Trophoblast cell (in vitro differentiated cells and primary cell): Measurements from ENCODE around the gene GRID1.

Source experiments
- DNase-seq, 2 donors: peaks; one replicate each; pipeline ENCODE4 v3.0.0-alpha.2; 2016
- H2AFZ ChIP-seq: 2 replicates; pipeline ENCODE4 v1.6.1; 2013; ENCODE audit warnings: low read length, moderate library complexity, mild to moderate bottlenecking; ENCODE audit not compliant: insufficient read depth, poor library complexity
- H2AK5ac ChIP-seq: 2 replicates; pipeline ENCODE4 v1.6.1; 2013; ENCODE audit warnings: mild to moderate bottlenecking, low read length
- H2BK120ac ChIP-seq: 2 replicates; pipeline ENCODE4 v1.6.1; 2013; ENCODE audit warnings: low read length, mild to moderate bottlenecking, moderate library complexity; ENCODE audit not compliant: insufficient read depth, poor library complexity
- H2BK12ac ChIP-seq: 2 replicates; pipeline ENCODE4 v1.6.1; 2013; ENCODE audit warnings: mild to moderate bottlenecking, low read length, moderate library complexity
- H2BK5ac ChIP-seq: 2 replicates; pipeline ENCODE4 v1.6.1; 2013; ENCODE audit warnings: low read length, low read depth, moderate library complexity, mild to moderate bottlenecking; ENCODE audit not compliant: poor library complexity
- H3K14ac ChIP-seq: 2 replicates; pipeline ENCODE4 v1.6.1; 2013; ENCODE audit warnings: mild to moderate bottlenecking, low read length
- H3K18ac ChIP-seq: 2 replicates; pipeline ENCODE4 v1.6.1; 2013; ENCODE audit warnings: mild to moderate bottlenecking, low read length
- H3K23ac ChIP-seq: 2 replicates; pipeline ENCODE4 v1.6.1; 2013; ENCODE audit warnings: low read length
- H3K27ac ChIP-seq: 2 replicates; pipeline ENCODE4 v1.5.1; 2013; ENCODE audit warnings: low read depth, mild to moderate bottlenecking, inconsistent platforms, low read length, moderate library complexity
- H3K27me3 ChIP-seq: 2 replicates; pipeline ENCODE4 v1.6.1; 2013; ENCODE audit warnings: inconsistent platforms, mild to moderate bottlenecking, low read length, moderate library complexity; ENCODE audit not compliant: insufficient read depth
- H3K36me3 ChIP-seq, 2 experiments: 1 replicate in 1 of 2; 2 replicates in 1 of 2; pipeline ENCODE4 v1.6.1; 2013; ENCODE audit warnings: low read length in 2 of 2, mild to moderate bottlenecking in 2 of 2, moderate library complexity in 1 of 2; ENCODE audit not compliant: insufficient read depth in 2 of 2, control insufficient read depth in 1 of 2
- H3K4ac ChIP-seq: 2 replicates; pipeline ENCODE4 v1.6.1; 2013; ENCODE audit warnings: low read depth, mild to moderate bottlenecking, low read length, moderate library complexity
- H3K4me1 ChIP-seq, 2 experiments: 1 replicate in 1 of 2; 2 replicates in 1 of 2; pipeline ENCODE4 v1.6.1; 2013; ENCODE audit warnings: low read length in 2 of 2, mild to moderate bottlenecking in 2 of 2, moderate library complexity in 1 of 2; ENCODE audit not compliant: insufficient read depth in 2 of 2, control insufficient read depth in 1 of 2
- H3K4me2 ChIP-seq: 2 replicates; pipeline ENCODE4 v1.6.1; 2013; ENCODE audit warnings: inconsistent platforms, mild to moderate bottlenecking, low read length, moderate library complexity
- H3K4me3 ChIP-seq: 2 replicates; pipeline ENCODE4 v1.5.1; 2013; ENCODE audit warnings: mild to moderate bottlenecking, low read depth, low read length, inconsistent platforms
- H3K79me1 ChIP-seq: one replicate; pipeline ENCODE4 v1.6.1; 2013; ENCODE audit warnings: low read length
- H3K79me2 ChIP-seq: 2 replicates; pipeline ENCODE4 v1.6.1; 2013; ENCODE audit warnings: low read length, mild to moderate bottlenecking; ENCODE audit not compliant: control insufficient read depth, insufficient read depth, poor library complexity
- H3K9ac ChIP-seq: 2 replicates; pipeline ENCODE4 v1.6.1; 2013; ENCODE audit warnings: mild to moderate bottlenecking, low read length
- H3K9me3 ChIP-seq: 2 replicates; pipeline ENCODE4 v1.6.1; 2013; ENCODE audit warnings: low read depth, mild to moderate bottlenecking, control low read depth, inconsistent platforms, low read length; ENCODE audit not compliant: insufficient read depth
- H4K12ac ChIP-seq: 2 replicates; pipeline ENCODE4 v1.6.1; 2013; ENCODE audit warnings: low read depth, mild to moderate bottlenecking, low read length, moderate library complexity
- H4K8ac ChIP-seq: 2 replicates; pipeline ENCODE4 v1.6.1; 2013; ENCODE audit warnings: low read depth, mild to moderate bottlenecking, low read length, moderate library complexity
- H4K91ac ChIP-seq: one replicate; pipeline ENCODE4 v1.6.1; 2013; ENCODE audit warnings: low read depth, mild to moderate bottlenecking, low read length, moderate library complexity
- WGBS: extraction: QIAGEN DNeasy Blood & Tissue Kit; methylation state at CpG from one replicate; pipeline ENCODE4 v1.1.7; 2013; ENCODE audit warnings: missing lambda C conversion rate; ENCODE audit not compliant: insufficient read length, insufficient coverage; ENCODE audit errors: extremely low coverage; 5-methylcytosine and 5-hydroxymethylcytosine counted together

The GRID1 gene

GRCh38 chr10:86258499-86258898 is 108.1 kb downstream of the GRID1 start:
- Histone ChIP-seq H4K12ac (no peak overlapping the region), H2AK5ac (no peak overlapping the region), H3K27me3 (no peaks in the 10 kb centered on the region), H2AFZ (no peak overlapping the region), H3K79me2 (no peaks in the 10 kb centered on the region), H3K9me3 (peaks cover 4% of the 10 kb centered on the region), H3K18ac (no peak overlapping the region), H2BK12ac (no peak overlapping the region), H3K4me2 (no peak overlapping the region), H3K4me3 (no peak overlapping the region), H3K23ac (no peak overlapping the region), H3K4ac (no peak overlapping the region), H3K14ac (no peak overlapping the region), H3K9ac (no peak overlapping the region), H3K79me1 (no peaks in the 10 kb centered on the region), H2BK5ac (no peak overlapping the region), H4K91ac (no peak overlapping the region), H3K36me3 (no peaks in the 10 kb centered on the region), H4K8ac (no peak overlapping the region), H3K4me1 (no peaks in the 10 kb centered on the region), H3K27ac (no peak overlapping the region), H2BK120ac (no peak overlapping the region)
- no CpG with 5 or more reads among the region's 1 CpG for whole genome bisulfite sequencing
- no peak for DNase-seq

GRCh38 chr10:86257683-86258082 is 108.9 kb downstream of the GRID1 start:
- Histone ChIP-seq H3K79me2 (no peaks in the 10 kb centered on the region), H2AK5ac (no peak overlapping the region), H3K4me2 (no peak overlapping the region), H2BK5ac (no peak overlapping the region), H3K4me3 (no peak overlapping the region), H3K4ac (no peak overlapping the region), H3K14ac (no peak overlapping the region), H3K79me1 (no peaks in the 10 kb centered on the region), H2BK120ac (no peak overlapping the region), H3K27me3 (no peaks in the 10 kb centered on the region), H3K4me1 (no peaks in the 10 kb centered on the region), H3K27ac (no peak overlapping the region), H4K12ac (no peak overlapping the region), H2AFZ (no peak overlapping the region), H4K91ac (no peak overlapping the region), H3K18ac (no peak overlapping the region), H3K36me3 (no peaks in the 10 kb centered on the region), H2BK12ac (no peak overlapping the region), H3K23ac (no peak overlapping the region), H3K9me3 (peaks cover 4% of the 10 kb centered on the region), H3K9ac (no peak overlapping the region), H4K8ac (no peak overlapping the region)
- no peak for DNase-seq
- WGBS, result no CpG with 5 or more reads among the region's 2 CpGs

GRCh38 chr10:86256690-86257315 is 109.8 kb downstream of the GRID1 start:
- Histone ChIP-seq H3K27ac (no peak overlapping the region), H2BK5ac (no peak overlapping the region), H3K14ac (no peak overlapping the region), H2BK120ac (no peak overlapping the region), H2AK5ac (no peak overlapping the region), H4K91ac (no peak overlapping the region), H3K9ac (no peak overlapping the region), H3K4ac (no peak overlapping the region), H3K79me2 (no peaks in the 10 kb centered on the region), H2AFZ (no peak overlapping the region), H3K9me3 (peaks cover 3% of the 10 kb centered on the region), H3K4me2 (no peak overlapping the region), H3K18ac (no peak overlapping the region), H3K27me3 (no peaks in the 10 kb centered on the region), H3K4me1 (no peaks in the 10 kb centered on the region), H3K36me3 (no peaks in the 10 kb centered on the region), H4K8ac (no peak overlapping the region), H3K79me1 (no peaks in the 10 kb centered on the region), H3K4me3 (no peak overlapping the region), H2BK12ac (no peak overlapping the region), H3K23ac (no peak overlapping the region), H4K12ac (no peak overlapping the region)
- DNase-seq, result no peak
- WGBS, result no CpG with 5 or more reads among the region's 4 CpGs

GRCh38 chr10:86255405-86256251 is 111.0 kb downstream of the GRID1 start:
- Histone ChIP-seq H2AK5ac (no peak overlapping the region), H2BK5ac (no peak overlapping the region), H3K18ac (no peak overlapping the region), H2AFZ (no peak overlapping the region), H3K14ac (no peak overlapping the region), H3K4me1 (no peaks in the 10 kb centered on the region), H3K4me3 (no peak overlapping the region), H3K79me2 (no peaks in the 10 kb centered on the region), H3K36me3 (no peaks in the 10 kb centered on the region), H2BK12ac (no peak overlapping the region), H3K27ac (no peak overlapping the region), H3K9me3 (peaks cover 3% of the 10 kb centered on the region), H3K9ac (no peak overlapping the region), H3K4ac (no peak overlapping the region), H3K4me2 (no peak overlapping the region), H3K27me3 (no peaks in the 10 kb centered on the region), H4K12ac (no peak overlapping the region), H4K8ac (no peak overlapping the region), H2BK120ac (no peak overlapping the region), H3K23ac (no peak overlapping the region), H3K79me1 (no peaks in the 10 kb centered on the region), H4K91ac (no peak overlapping the region)
- no CpG with 5 or more reads among the region's 14 CpGs for WGBS
- DNase-seq, result no peak
